ENCODE data around the gene ANO2. TPM values are rescaled to one million over a fixed set of nuclear protein-coding genes. Genes with fewer than 3 reads are reported as not detected.
A peak's percentile ranks its signal among the peaks of the same experiment; 100 is the strongest.

ANO2 gene
- total RNA-seq, 1 donor from 2014 or later = not detected

DNA sequence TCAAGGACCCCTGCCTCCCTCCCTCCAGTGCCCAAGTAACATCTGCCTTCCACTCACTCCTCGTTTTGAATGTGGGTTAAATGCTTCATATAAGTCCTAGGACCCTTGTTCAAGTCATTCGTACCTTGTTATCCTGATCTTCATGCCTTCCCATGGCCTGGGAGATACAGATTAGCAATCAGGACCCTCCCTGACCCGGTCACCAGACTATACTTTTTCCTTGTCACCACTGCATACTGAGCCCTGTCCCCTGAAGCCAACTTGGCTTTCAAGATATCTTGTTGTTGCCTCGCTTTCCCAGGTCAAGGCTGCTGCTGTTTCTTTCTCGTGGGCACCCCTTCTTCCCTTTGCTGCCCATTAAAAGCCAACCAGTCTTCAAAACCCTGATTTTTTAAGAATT is 208.5 kb downstream of the ANO2 start:
- no peaks in the 10 kb centered on the region for H3K36me3 ChIP-seq (ENCODE audit: control insufficient read depth, insufficient read depth, low read length)
- H3K27me3 ChIP-seq (ENCODE audit: control insufficient read depth, insufficient read depth, low read length) = no peaks in the 10 kb centered on the region
- DNase-seq (ENCODE audit: low read depth) (no peak), FAIRE-seq (no peak)
- TF ChIP-seq CTCF (IDR thresholded peaks at IDR 0.05; ENCODE audit: insufficient read depth, low read length, severe bottlenecking) = no peak
- H3K4me3 ChIP-seq (ENCODE audit: low read depth, low read length) = no peak overlapping the region

DNA sequence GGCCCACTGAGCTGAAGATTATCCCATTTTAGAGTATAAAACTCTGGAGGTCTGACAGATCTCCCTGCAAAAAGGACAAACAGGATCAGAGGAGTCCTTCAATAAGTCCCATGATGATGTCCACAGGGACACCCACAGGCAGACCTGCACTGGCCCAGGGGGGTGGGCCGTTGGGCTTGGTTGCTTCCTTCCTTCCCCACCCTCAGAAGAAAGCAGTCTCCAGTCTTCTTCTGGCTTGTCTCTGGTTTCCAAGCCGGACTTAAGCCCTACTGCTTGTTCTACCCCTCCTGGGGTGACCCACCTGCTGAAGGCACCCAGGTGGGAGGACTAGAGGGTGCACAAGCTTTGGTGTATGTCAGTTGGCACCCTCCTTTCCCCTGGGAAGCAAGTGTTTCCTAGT is 209.0 kb downstream of the ANO2 start:
- Histone ChIP-seq H3K4me3 (ENCODE audit: low read depth, low read length) (no peak overlapping the region), H3K36me3 (ENCODE audit: control insufficient read depth, insufficient read depth, low read length) (no peaks in the 10 kb centered on the region), H3K27me3 (ENCODE audit: control insufficient read depth, insufficient read depth, low read length) (no peaks in the 10 kb centered on the region)
- DNase-seq (ENCODE audit: low read depth) (no peak), FAIRE-seq (no peak)
- no peak for TF ChIP-seq CTCF (IDR thresholded peaks at IDR 0.05; ENCODE audit: insufficient read depth, low read length, severe bottlenecking)

DNA sequence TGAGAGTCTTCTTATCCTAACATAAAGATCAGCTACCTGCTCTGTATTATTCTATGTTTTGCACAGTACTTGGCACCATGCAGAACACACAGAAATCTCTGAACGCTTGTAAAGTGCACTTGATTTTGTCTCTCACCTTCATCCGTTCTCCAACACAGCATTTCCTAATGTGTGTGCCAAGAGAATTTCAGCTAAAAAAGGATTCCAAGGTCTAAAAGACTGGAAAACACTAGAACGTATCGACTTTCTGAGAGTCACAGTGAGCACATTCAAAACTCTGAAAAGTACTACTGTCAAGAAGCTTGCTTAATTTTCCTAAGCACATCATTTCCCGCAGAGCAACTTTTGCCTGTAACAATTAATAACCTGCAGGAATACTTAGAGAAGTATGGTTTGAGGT is 211.1 kb downstream of the ANO2 start:
- no peak for FAIRE-seq
- H3K27me3 ChIP-seq (ENCODE audit: control insufficient read depth, insufficient read depth, low read length) = no peaks in the 10 kb centered on the region

DNA sequence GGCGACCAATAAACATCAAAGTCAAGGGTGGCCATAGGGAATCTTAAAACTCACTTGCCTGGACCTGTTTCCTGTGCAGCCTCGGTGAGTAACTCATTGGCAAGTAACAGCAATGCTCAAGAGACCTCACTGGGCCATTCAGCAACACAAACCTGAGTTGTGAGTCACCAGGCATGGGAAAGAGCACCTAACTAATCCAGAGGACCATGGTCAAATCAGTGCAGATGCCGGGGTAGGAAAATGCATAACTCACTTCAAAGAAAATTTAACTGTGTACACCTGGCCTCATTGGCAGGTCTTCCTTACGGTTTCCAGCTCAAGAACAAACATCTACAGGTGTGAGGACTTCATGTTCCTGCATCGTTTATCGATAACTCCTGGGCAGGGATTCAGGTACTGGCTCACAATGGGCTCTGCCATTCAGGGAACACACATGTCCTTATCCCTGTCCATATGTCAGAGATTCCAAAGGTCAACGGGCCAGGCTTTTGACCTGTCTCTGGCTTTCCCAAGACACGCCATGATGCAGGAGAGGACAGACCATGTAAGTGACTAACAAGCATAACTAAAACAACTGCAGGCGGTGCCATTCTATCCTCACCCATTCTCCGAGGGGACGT is 211.8 kb downstream of the ANO2 start:
- TF ChIP-seq CTCF (IDR thresholded peaks at IDR 0.05; ENCODE audit: insufficient read depth, low read length, severe bottlenecking) = no peak
- Histone ChIP-seq H3K36me3 (ENCODE audit: control insufficient read depth, insufficient read depth, low read length) (no peaks in the 10 kb centered on the region), H3K4me3 (ENCODE audit: low read depth, low read length) (no peak overlapping the region), H3K27me3 (ENCODE audit: control insufficient read depth, insufficient read depth, low read length) (no peaks in the 10 kb centered on the region)
- DNase-seq (ENCODE audit: low read depth) (peak; percentile 97), FAIRE-seq (peak; percentile 96)

More for the DNA sequence above, 211.1 kb downstream of the ANO2 start:
- no peak for DNase-seq (ENCODE audit: low read depth)
- H3K4me3 ChIP-seq (ENCODE audit: low read depth, low read length) = no peak overlapping the region
- no peak for TF ChIP-seq CTCF (IDR thresholded peaks at IDR 0.05; ENCODE audit: insufficient read depth, low read length, severe bottlenecking)
- H3K36me3 ChIP-seq (ENCODE audit: control insufficient read depth, insufficient read depth, low read length) = no peaks in the 10 kb centered on the region

DNA sequence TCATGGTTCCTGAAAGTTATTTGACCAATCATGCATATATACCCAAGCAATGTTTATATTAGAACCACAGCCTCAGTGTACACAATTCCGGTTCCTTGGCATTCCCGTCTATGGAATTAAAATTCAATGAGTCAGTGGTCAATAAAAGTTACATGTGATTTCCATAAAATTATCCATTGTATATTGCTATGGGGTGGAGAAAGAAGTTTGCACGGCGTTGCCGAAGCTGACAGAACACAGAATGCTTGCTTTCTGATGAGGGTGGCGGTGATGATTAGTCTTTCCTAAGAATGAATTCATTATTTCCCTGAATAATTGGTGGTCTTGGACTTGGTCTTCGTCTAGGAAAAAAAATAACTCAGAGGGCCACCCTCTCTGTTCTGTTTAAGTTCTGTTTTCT is 214.1 kb downstream of the ANO2 start:
- Histone ChIP-seq H3K27me3 (ENCODE audit: control insufficient read depth, insufficient read depth, low read length) (no peaks in the 10 kb centered on the region), H3K36me3 (ENCODE audit: control insufficient read depth, insufficient read depth, low read length) (no peaks in the 10 kb centered on the region), H3K4me3 (ENCODE audit: low read depth, low read length) (no peak overlapping the region)
- FAIRE-seq (no peak), DNase-seq (ENCODE audit: low read depth) (no peak)
- TF ChIP-seq CTCF (IDR thresholded peaks at IDR 0.05; ENCODE audit: insufficient read depth, low read length, severe bottlenecking) = no peak

DNA sequence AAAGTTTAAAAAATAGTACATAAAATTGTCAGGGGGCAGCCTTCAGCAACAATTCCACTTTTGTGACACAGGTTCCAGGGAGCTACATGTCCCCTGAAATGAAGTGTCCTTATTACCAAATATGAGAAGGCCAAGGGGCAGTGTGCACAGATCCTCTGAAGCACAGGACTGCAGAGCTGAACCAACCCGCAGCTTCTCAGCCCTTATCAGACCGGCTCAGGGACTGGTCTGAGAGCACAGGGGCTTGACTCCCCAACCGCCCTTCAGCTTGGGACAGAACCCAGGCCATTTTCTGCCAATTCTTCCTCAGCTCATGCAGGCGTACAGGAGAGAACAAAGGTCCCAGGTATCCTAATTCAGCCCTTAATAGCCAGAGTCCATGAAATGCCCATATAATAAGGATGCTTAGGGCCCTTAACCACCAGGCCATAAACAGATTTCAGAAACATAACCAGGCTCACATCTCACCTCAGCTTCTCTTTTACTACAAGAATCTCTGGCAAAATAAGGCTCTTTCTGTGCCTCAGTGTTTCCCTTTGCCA is 221.3 kb downstream of the ANO2 start:
- no peak overlapping the region for H3K4me3 ChIP-seq (ENCODE audit: low read depth, low read length)
- no peaks in the 10 kb centered on the region for H3K36me3 ChIP-seq (ENCODE audit: control insufficient read depth, insufficient read depth, low read length)
- FAIRE-seq (no peak), DNase-seq (ENCODE audit: low read depth) (no peak)
- no peaks in the 10 kb centered on the region for H3K27me3 ChIP-seq (ENCODE audit: control insufficient read depth, insufficient read depth, low read length)
- no peak for TF ChIP-seq CTCF (IDR thresholded peaks at IDR 0.05; ENCODE audit: insufficient read depth, low read length, severe bottlenecking)

Data from bronchial epithelial cell (primary cell).